ENCODE measurements around the gene ID2. TPM values are rescaled to one million over a fixed set of nuclear protein-coding genes. Genes with fewer than 3 reads are reported as not detected.

ID2 gene
- total RNA-seq, 2 experiments from 2014 or later = 85.7 to 91.6 TPM

GRCh38 chr2:8643996-8644356 lies 37.9 kb upstream of the ID2 start:
- DNase-seq (no peak), ATAC-seq (no peak)
- TF ChIP-seq CTCF (IDR thresholded peaks at IDR 0.05) = no peak
- no peak overlapping the region for H3K27ac Mint-ChIP-seq
- POLR2A ChIA-PET = no interaction called here
- intact Hi-C loops (cut with micrococcal nuclease) = no loop called here
- H3K9me3 Mint-ChIP-seq = no peaks in the 10 kb centered on the region
- no peaks in the 10 kb centered on the region for H3K36me3 Mint-ChIP-seq (ENCODE audit: low read depth)
- peaks cover 4% of the 10 kb centered on the region for H3K4me1 Mint-ChIP-seq (ENCODE audit: low read depth)
- CTCF ChIA-PET = interaction anchor here (1.3 kb wide), 1 partner anchor 22 kb away, joined by 3 read pairs; no protein-coding TSS in a partner anchor
- H3K4me3 Mint-ChIP-seq = no peak overlapping the region
- H3K27me3 Mint-ChIP-seq = no peaks in the 10 kb centered on the region

- CTCF ChIA-PET = no interaction called here
- POLR2A ChIA-PET = no interaction called here
- no peaks in the 10 kb centered on the region for H3K36me3 Mint-ChIP-seq (ENCODE audit: low read depth)
- no peak overlapping the region for H3K27ac Mint-ChIP-seq
- no peaks in the 10 kb centered on the region for H3K9me3 Mint-ChIP-seq
- ATAC-seq (peak; percentile 34), DNase-seq (no peak)
- H3K4me1 Mint-ChIP-seq (ENCODE audit: low read depth) = peaks cover 4% of the 10 kb centered on the region
- no peaks in the 10 kb centered on the region for H3K27me3 Mint-ChIP-seq
- H3K4me3 Mint-ChIP-seq = no peak overlapping the region
- intact Hi-C loops (cut with micrococcal nuclease) = no loop called here
- no peak for TF ChIP-seq CTCF (IDR thresholded peaks at IDR 0.05)
Measured at GRCh38 chr2:8644605-8645175, 37.2 kb upstream of the ID2 start.

GRCh38 chr2:8645176-8645831 lies 36.6 kb upstream of the ID2 start:
- CTCF ChIA-PET = no interaction called here

GRCh38 chr2:8646731-8647461 lies 35.0 kb upstream of the ID2 start:
- no peak for TF ChIP-seq CTCF (IDR thresholded peaks at IDR 0.05)
- H3K27ac Mint-ChIP-seq = no peak overlapping the region
- H3K36me3 Mint-ChIP-seq (ENCODE audit: low read depth) = no peaks in the 10 kb centered on the region
- no peaks in the 10 kb centered on the region for H3K27me3 Mint-ChIP-seq
- peaks cover 4% of the 10 kb centered on the region for H3K4me1 Mint-ChIP-seq (ENCODE audit: low read depth)
- POLR2A ChIA-PET = no interaction called here
- no peaks in the 10 kb centered on the region for H3K9me3 Mint-ChIP-seq
- DNase-seq = no peak
- H3K4me3 Mint-ChIP-seq = no peak overlapping the region
- ATAC-seq = no peak
- intact Hi-C loops (cut with micrococcal nuclease) = no loop called here
- CTCF ChIA-PET = no interaction called here

More at GRCh38 chr2:8645176-8645831, 36.6 kb upstream of the ID2 start:
- intact Hi-C loops (cut with micrococcal nuclease) = no loop called here
- H3K36me3 Mint-ChIP-seq (ENCODE audit: low read depth) = no peaks in the 10 kb centered on the region
- ATAC-seq (no peak), DNase-seq (no peak)
- H3K27ac Mint-ChIP-seq = no peak overlapping the region
- TF ChIP-seq CTCF (IDR thresholded peaks at IDR 0.05) = no peak
- H3K27me3 Mint-ChIP-seq = no peaks in the 10 kb centered on the region
- no peak overlapping the region for H3K4me3 Mint-ChIP-seq
- POLR2A ChIA-PET = no interaction called here
- no peaks in the 10 kb centered on the region for H3K9me3 Mint-ChIP-seq
- peaks cover 4% of the 10 kb centered on the region for H3K4me1 Mint-ChIP-seq (ENCODE audit: low read depth)

GRCh38 chr2:8647462-8647857 lies 34.4 kb upstream of the ID2 start:
- Mint-ChIP-seq H3K36me3 (ENCODE audit: low read depth) (no peaks in the 10 kb centered on the region), H3K27me3 (no peaks in the 10 kb centered on the region), H3K4me1 (ENCODE audit: low read depth) (peaks cover 4% of the 10 kb centered on the region), H3K4me3 (no peak overlapping the region), H3K27ac (no peak overlapping the region), H3K9me3 (no peaks in the 10 kb centered on the region)
- intact Hi-C loops (cut with micrococcal nuclease) = no loop called here
- ChIA-PET CTCF (no interaction called here), POLR2A (no interaction called here)
- TF ChIP-seq CTCF (IDR thresholded peaks at IDR 0.05) = no peak
- ATAC-seq = no peak
- no peak for DNase-seq
